DND-41 (cell line): ENCODE data around the gene GJD4.

ENCODE experiments used
- CTCF ChIP-seq: IDR thresholded peaks from 2 replicates; pipeline ENCODE4 v1.5.1; 2012; ENCODE audit warnings: borderline replicate concordance, low read length, moderate library complexity, mild to moderate bottlenecking; ENCODE audit not compliant: poor library complexity, severe bottlenecking; ENCODE audit errors: extremely low read depth
- EZH2 ChIP-seq: IDR thresholded peaks from 3 replicates; pipeline ENCODE4 v1.6.1; 2012; ENCODE audit warnings: borderline replicate concordance, low read depth, mild to moderate bottlenecking, moderate library complexity, low read length, inconsistent platforms; ENCODE audit not compliant: severe bottlenecking

GRCh38 chr10:35563261-35563891, 41.8 kb upstream of the GJD4 start:
- TF ChIP-seq CTCF (peak; percentile 92), EZH2 (no peak)
